ENCODE data around the gene RNU5D-1.
"Not testable (repeated sequence)": the region's sequence is repeated elsewhere in the genome, so short reads cannot be mapped to it uniquely, and the experiment has no call there.

Gene RNU5D-1

DNA sequence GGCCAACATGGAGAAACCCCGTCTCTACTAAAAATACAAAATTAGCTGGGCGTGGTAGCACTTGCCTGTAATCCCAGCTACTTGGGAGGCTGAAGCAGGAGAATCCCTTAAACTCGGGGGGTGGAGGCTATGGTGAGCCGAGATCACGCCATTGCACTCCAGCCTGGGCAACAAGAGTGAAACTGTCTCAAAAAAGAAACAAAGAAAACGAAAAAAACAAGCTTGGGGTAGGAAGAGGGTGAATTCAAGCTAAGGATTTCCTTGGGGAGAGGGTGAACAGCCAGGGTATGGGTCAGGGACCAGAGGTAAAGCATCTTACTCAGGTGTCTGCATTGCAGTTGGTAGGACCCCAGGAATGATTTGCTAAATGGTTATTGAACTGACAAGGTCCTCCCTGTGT is 35.5 kb upstream of the RNU5D-1 start:
- not testable (repeated sequence) for H2BK5ac ChIP-seq (ENCODE audit: low read depth, low read length, poor library complexity); H3K4ac ChIP-seq (ENCODE audit: low read depth, low read length); H3K4me1 ChIP-seq (ENCODE audit: control insufficient read depth in 1 of 2, insufficient read depth in 2 of 2, low read length in 2 of 2); H3K4me2 ChIP-seq (ENCODE audit: low read length); H2AFZ ChIP-seq (ENCODE audit: insufficient read depth, low read length, poor library complexity); H3K14ac ChIP-seq (ENCODE audit: low read length); H4K91ac ChIP-seq (ENCODE audit: low read depth, low read length); DNase-seq; H3K79me2 ChIP-seq (ENCODE audit: control insufficient read depth, insufficient read depth, low read length, poor library complexity); H3K79me1 ChIP-seq (ENCODE audit: low read length); H2BK120ac ChIP-seq (ENCODE audit: insufficient read depth, low read length, poor library complexity); H3K27me3 ChIP-seq (ENCODE audit: insufficient read depth, low read length); H4K8ac ChIP-seq (ENCODE audit: low read depth, low read length); H3K9ac ChIP-seq (ENCODE audit: low read length); H2BK12ac ChIP-seq (ENCODE audit: low read length); H2AK5ac ChIP-seq (ENCODE audit: low read length); H3K27ac ChIP-seq (ENCODE audit: low read depth, low read length); H4K12ac ChIP-seq (ENCODE audit: low read depth, low read length); H3K4me3 ChIP-seq (ENCODE audit: low read depth, low read length); H3K9me3 ChIP-seq (ENCODE audit: insufficient read depth, low read depth, low read length); H3K23ac ChIP-seq (ENCODE audit: low read length); H3K18ac ChIP-seq (ENCODE audit: low read length)
- H3K36me3 ChIP-seq (ENCODE audit: control insufficient read depth in 1 of 2, insufficient read depth in 2 of 2, low read length in 2 of 2): peaks cover 40 to 53% of the 10 kb centered on the region in 2 experiments
- WGBS (ENCODE audit: extremely low coverage, insufficient coverage, insufficient read length): no CpG with 5 or more reads among the region's 6 CpGs

DNA sequence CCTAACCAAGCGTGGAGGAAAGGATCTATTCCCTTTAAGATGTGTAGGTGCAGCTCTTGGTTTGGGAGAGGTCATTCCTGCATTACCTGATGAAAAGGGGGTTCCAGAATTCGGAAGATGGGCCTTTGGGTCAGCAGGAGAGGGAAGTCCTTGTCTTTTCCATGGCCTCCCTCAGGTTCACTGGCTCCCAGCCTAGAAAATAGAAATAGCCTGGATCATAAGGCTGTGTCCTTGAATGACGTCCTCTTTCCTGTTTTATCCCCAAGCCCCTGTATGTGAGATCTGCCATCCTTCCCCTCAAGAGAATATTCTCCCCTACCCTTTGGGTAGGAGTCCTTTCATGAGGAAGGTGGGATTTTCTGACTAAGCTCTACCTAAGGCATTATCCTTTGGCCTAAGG is 29.9 kb upstream of the RNU5D-1 start:
- Histone ChIP-seq H3K4me3 (ENCODE audit: low read depth, low read length) (no peak overlapping the region), H2AK5ac (ENCODE audit: low read length) (no peak overlapping the region), H3K18ac (ENCODE audit: low read length) (no peak overlapping the region), H3K36me3 (ENCODE audit: control insufficient read depth in 1 of 2, insufficient read depth in 2 of 2, low read length in 2 of 2) (peaks cover 62 to 79% of the 10 kb centered on the region in 2 experiments), H3K9ac (ENCODE audit: low read length) (no peak overlapping the region), H2BK12ac (ENCODE audit: low read length) (no peak overlapping the region), H3K4me1 (ENCODE audit: control insufficient read depth in 1 of 2, insufficient read depth in 2 of 2, low read length in 2 of 2) (no peaks in the 10 kb centered on the region), H3K23ac (ENCODE audit: low read length) (no peak overlapping the region), H3K79me2 (ENCODE audit: control insufficient read depth, insufficient read depth, low read length, poor library complexity) (no peaks in the 10 kb centered on the region), H3K27ac (ENCODE audit: low read depth, low read length) (no peak overlapping the region), H2BK120ac (ENCODE audit: insufficient read depth, low read length, poor library complexity) (no peak overlapping the region), H2BK5ac (ENCODE audit: low read depth, low read length, poor library complexity) (no peak overlapping the region), H3K9me3 (ENCODE audit: insufficient read depth, low read depth, low read length) (no peaks in the 10 kb centered on the region), H3K4me2 (ENCODE audit: low read length) (no peak overlapping the region), H4K12ac (ENCODE audit: low read depth, low read length) (no peak overlapping the region), H4K91ac (ENCODE audit: low read depth, low read length) (no peak overlapping the region), H3K14ac (ENCODE audit: low read length) (no peak overlapping the region), H2AFZ (ENCODE audit: insufficient read depth, low read length, poor library complexity) (no peak overlapping the region), H3K27me3 (ENCODE audit: insufficient read depth, low read length) (no peaks in the 10 kb centered on the region), H3K4ac (ENCODE audit: low read depth, low read length) (no peak overlapping the region), H4K8ac (ENCODE audit: low read depth, low read length) (no peak overlapping the region), H3K79me1 (ENCODE audit: low read length) (no peaks in the 10 kb centered on the region)
- DNase-seq: no peak
- no CpG with 5 or more reads among the region's 3 CpGs for WGBS (ENCODE audit: extremely low coverage, insufficient coverage, insufficient read length)

DNA sequence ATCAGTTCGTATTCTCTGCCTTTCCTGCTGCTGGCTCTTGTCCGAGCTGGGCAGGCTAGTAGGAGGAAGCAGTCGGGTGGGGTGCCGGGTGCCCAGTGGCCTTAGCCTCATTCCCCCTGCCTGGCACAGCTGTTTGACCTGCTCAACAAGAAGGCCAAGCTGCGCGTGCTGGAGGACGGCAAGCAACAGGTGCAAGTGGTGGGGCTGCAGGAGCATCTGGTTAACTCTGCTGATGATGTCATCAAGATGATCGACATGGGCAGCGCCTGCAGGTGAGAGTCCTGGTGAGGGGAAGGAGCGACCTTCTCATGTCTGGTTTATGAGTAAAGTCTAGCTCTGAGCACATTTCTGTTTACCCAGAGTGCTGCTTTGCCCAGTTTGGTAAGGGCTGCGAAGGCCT is 28.1 kb upstream of the RNU5D-1 start:
- no peak overlapping the region for H3K9ac ChIP-seq (ENCODE audit: low read length)
- no peak overlapping the region for H2BK5ac ChIP-seq (ENCODE audit: low read depth, low read length, poor library complexity)
- no CpG with 5 or more reads among the region's 11 CpGs for WGBS (ENCODE audit: extremely low coverage, insufficient coverage, insufficient read length)

DNA sequence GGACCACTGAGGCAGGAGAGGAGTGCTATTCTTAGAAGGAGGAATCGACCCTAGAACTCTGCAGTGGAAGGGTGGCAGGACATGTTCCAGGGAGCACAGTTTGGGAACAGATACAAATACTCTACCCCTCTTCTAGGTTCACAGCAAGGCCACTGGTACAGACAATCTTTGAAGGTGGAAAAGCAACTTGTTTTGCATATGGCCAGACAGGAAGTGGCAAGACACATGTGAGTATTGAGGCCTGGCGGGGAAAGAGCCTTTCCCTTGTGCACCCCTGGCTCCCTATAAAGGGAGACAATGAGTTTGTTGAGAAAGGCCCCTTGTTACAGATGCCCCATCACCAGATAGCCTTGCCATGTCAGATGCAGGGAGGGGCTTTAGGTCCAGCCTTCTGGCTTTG is 26.4 kb upstream of the RNU5D-1 start:
- H2AFZ ChIP-seq (ENCODE audit: insufficient read depth, low read length, poor library complexity): no peak overlapping the region
- no peaks in the 10 kb centered on the region for H3K79me2 ChIP-seq (ENCODE audit: control insufficient read depth, insufficient read depth, low read length, poor library complexity)
- no peak overlapping the region for H4K12ac ChIP-seq (ENCODE audit: low read depth, low read length)
- H3K18ac ChIP-seq (ENCODE audit: low read length): no peak overlapping the region
- H2BK5ac ChIP-seq (ENCODE audit: low read depth, low read length, poor library complexity): no peak overlapping the region
- no peak overlapping the region for H3K23ac ChIP-seq (ENCODE audit: low read length)
- no peaks in the 10 kb centered on the region for H3K9me3 ChIP-seq (ENCODE audit: insufficient read depth, low read depth, low read length)
- peaks cover 68 to 86% of the 10 kb centered on the region in 2 experiments for H3K36me3 ChIP-seq (ENCODE audit: control insufficient read depth in 1 of 2, insufficient read depth in 2 of 2, low read length in 2 of 2)
- no peak for DNase-seq
- no peak overlapping the region for H3K27ac ChIP-seq (ENCODE audit: low read depth, low read length)
- no peak overlapping the region for H2BK12ac ChIP-seq (ENCODE audit: low read length)
- H3K79me1 ChIP-seq (ENCODE audit: low read length): no peaks in the 10 kb centered on the region
- no peaks in the 10 kb centered on the region for H3K4me1 ChIP-seq (ENCODE audit: control insufficient read depth in 1 of 2, insufficient read depth in 2 of 2, low read length in 2 of 2)
- H3K14ac ChIP-seq (ENCODE audit: low read length): no peak overlapping the region
- H4K91ac ChIP-seq (ENCODE audit: low read depth, low read length): no peak overlapping the region
- no CpG with 5 or more reads among the region's 2 CpGs for WGBS (ENCODE audit: extremely low coverage, insufficient coverage, insufficient read length)
- no peak overlapping the region for H3K4me2 ChIP-seq (ENCODE audit: low read length)
- H3K4me3 ChIP-seq (ENCODE audit: low read depth, low read length): no peak overlapping the region
- no peaks in the 10 kb centered on the region for H3K27me3 ChIP-seq (ENCODE audit: insufficient read depth, low read length)
- H4K8ac ChIP-seq (ENCODE audit: low read depth, low read length): no peak overlapping the region
- no peak overlapping the region for H3K9ac ChIP-seq (ENCODE audit: low read length)
- H2BK120ac ChIP-seq (ENCODE audit: insufficient read depth, low read length, poor library complexity): no peak overlapping the region
- H2AK5ac ChIP-seq (ENCODE audit: low read length): no peak overlapping the region
- no peak overlapping the region for H3K4ac ChIP-seq (ENCODE audit: low read depth, low read length)

More for the DNA sequence above, 28.1 kb upstream of the RNU5D-1 start:
- no peak overlapping the region for H3K18ac ChIP-seq (ENCODE audit: low read length)
- H4K91ac ChIP-seq (ENCODE audit: low read depth, low read length): no peak overlapping the region
- H2AK5ac ChIP-seq (ENCODE audit: low read length): no peak overlapping the region
- H3K79me2 ChIP-seq (ENCODE audit: control insufficient read depth, insufficient read depth, low read length, poor library complexity): no peaks in the 10 kb centered on the region
- H2AFZ ChIP-seq (ENCODE audit: insufficient read depth, low read length, poor library complexity): no peak overlapping the region
- no peak overlapping the region for H4K12ac ChIP-seq (ENCODE audit: low read depth, low read length)
- H2BK12ac ChIP-seq (ENCODE audit: low read length): no peak overlapping the region
- H3K27ac ChIP-seq (ENCODE audit: low read depth, low read length): no peak overlapping the region
- no peaks in the 10 kb centered on the region for H3K79me1 ChIP-seq (ENCODE audit: low read length)
- no peak overlapping the region for H3K14ac ChIP-seq (ENCODE audit: low read length)
- no peaks in the 10 kb centered on the region for H3K27me3 ChIP-seq (ENCODE audit: insufficient read depth, low read length)
- no peak overlapping the region for H3K4me3 ChIP-seq (ENCODE audit: low read depth, low read length)
- peaks cover 70 to 86% of the 10 kb centered on the region in 2 experiments for H3K36me3 ChIP-seq (ENCODE audit: control insufficient read depth in 1 of 2, insufficient read depth in 2 of 2, low read length in 2 of 2)
- H2BK120ac ChIP-seq (ENCODE audit: insufficient read depth, low read length, poor library complexity): no peak overlapping the region
- no peak for DNase-seq
- H3K23ac ChIP-seq (ENCODE audit: low read length): no peak overlapping the region
- no peaks in the 10 kb centered on the region for H3K4me1 ChIP-seq (ENCODE audit: control insufficient read depth in 1 of 2, insufficient read depth in 2 of 2, low read length in 2 of 2)
- no peak overlapping the region for H4K8ac ChIP-seq (ENCODE audit: low read depth, low read length)
- no peak overlapping the region for H3K4me2 ChIP-seq (ENCODE audit: low read length)
- no peak overlapping the region for H3K4ac ChIP-seq (ENCODE audit: low read depth, low read length)
- H3K9me3 ChIP-seq (ENCODE audit: insufficient read depth, low read depth, low read length): no peaks in the 10 kb centered on the region

Data from trophoblast cell (in vitro differentiated cells and primary cell).